GM18508 (cell line): ENCODE results near the gene ADORA3.

Experiments used
- ATAC-seq: cut with Tn5 transposase; IDR thresholded peaks from one replicate; pipeline ENCODE4 v1.9.1; 2021; ENCODE audit warnings: moderate number of reproducible peaks; ENCODE audit not compliant: insufficient read depth, unreplicated experiment

ADORA3 gene

DNA sequence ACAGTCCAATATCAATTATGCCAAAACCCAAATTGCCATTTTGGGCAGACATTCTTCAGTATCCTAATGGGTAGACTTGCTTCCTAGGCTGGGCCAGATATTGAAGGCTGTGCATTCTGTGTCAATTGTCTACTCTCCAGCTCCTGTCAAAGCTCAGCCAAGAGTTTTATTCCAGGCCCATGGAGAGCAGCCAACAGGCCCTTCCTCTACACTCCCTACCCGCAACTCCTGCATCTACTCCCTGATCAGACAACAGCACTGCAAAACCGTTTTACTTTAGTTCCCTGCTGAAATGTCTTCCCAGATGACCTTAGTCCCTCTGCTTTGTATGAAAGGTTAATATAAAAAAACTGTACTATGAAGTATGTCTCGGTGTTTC lies 6.6 kb upstream of the ADORA3 start:
- no peak for ATAC-seq

GRCh38 chr1:111507411-111508201 lies 4.2 kb upstream of the ADORA3 start:
- peak; percentile 34 for ATAC-seq

DNA sequence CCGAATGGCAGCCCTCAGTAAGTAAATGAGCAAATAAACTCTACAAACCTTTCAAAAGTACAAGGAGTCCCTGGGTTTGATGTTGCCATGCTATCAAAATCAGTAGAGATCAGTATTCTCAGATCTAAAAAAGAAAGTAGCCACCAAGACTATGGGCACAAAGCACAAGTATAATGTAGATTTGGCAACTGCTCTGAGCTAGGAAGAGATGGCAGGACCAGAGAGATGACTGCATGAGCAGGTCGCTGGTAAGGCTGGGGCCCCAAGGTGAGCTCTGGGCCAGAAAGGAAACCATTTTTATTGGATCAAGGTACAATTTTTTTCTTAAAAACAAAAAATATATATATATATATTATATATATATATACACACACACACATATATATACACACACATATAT lies 3.1 kb upstream of the ADORA3 start:
- ATAC-seq = no peak

- peak; percentile 31 for ATAC-seq
Observed at GRCh38 chr1:111505641-111506119, 2.2 kb upstream of the ADORA3 start.

- ATAC-seq = no peak
Observed at GRCh38 chr1:111504097-111504496, 664 bp upstream of the ADORA3 start.

DNA sequence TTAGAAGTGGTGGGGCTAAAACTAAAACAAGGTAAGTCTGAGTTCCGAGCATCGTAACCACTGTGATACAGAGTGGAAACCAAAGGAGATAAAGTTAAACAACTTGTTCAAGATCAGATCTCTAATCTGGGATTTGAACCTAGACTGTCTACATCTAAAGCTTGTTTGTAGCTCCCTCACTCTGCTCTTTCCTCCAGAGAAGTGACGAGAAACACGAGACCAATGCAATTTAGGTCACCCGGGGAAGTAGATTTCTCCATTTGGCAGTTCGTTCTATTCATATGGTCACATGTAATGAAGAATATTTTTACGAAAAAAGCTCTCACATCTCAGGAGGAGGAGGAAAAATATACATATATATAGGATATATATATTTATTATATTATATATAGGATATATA lies 1.8 kb downstream of the ADORA3 start:
- no peak for ATAC-seq

- ATAC-seq = no peak
Observed at GRCh38 chr1:111499026-111499785, 4.2 kb downstream of the ADORA3 start.

- no peak for ATAC-seq
Observed at GRCh38 chr1:111497592-111497991, 5.8 kb downstream of the ADORA3 start.

GRCh38 chr1:111496398-111496797 lies 7.0 kb downstream of the ADORA3 start:
- no peak for ATAC-seq

DNA sequence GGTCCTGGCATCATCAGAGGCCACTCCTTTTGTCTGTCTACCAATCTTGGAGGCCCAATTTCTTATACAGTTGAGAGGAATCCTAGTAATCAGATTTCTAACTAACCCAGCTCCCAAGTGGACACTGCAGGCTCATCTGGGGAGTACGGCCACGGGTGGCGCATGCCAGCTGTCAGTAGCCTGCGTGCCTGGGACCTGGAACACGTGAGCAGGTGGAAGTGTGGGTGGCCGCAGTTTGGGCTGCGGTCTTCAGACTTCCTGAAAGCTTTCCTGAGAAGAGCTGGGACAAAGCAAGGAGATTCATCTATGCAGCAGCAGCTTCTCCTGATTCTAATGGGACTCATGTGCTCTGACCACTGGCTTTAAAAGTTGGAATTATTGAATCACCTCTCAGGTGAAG lies 12.4 kb downstream of the ADORA3 start:
- no peak for ATAC-seq

DNA sequence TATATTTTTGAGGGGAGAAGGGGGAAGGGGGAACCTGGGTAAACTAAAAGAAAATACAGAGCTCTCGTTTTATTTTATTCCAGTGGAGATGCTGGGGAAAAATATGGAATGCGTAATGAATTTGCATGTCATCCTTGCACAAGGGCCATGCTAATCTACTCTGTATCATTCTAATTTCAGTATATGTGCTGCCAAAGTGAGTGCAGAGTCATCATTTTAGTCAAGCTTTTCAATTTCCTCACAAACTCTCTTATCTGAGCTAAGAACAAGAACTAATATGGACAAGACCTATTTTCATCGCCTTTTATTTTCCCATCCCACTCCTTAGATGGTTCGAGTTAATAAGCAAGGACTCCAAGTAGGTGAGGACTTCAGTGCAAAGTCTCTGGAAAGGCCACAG lies 13.2 kb downstream of the ADORA3 start:
- no peak for ATAC-seq

DNA sequence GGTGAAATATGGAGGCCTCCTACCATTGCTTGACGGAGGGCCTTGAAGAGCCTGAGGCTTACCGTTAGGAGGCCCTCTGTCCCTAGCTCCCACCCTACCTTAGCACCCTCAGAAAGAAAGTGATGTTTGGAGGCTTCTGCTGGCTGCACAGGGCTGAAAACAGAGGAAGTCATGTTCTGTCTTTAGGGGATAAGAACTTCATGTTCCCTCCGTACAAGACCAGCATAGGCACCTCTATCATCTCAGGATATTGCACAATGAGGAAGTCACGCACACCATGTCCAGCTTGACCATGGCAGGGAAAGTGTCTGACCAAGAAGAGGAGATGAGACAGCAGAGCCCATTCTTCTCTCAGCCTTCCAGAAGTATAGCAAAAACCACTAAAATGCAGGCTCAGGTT lies 13.8 kb downstream of the ADORA3 start:
- no peak for ATAC-seq

DNA sequence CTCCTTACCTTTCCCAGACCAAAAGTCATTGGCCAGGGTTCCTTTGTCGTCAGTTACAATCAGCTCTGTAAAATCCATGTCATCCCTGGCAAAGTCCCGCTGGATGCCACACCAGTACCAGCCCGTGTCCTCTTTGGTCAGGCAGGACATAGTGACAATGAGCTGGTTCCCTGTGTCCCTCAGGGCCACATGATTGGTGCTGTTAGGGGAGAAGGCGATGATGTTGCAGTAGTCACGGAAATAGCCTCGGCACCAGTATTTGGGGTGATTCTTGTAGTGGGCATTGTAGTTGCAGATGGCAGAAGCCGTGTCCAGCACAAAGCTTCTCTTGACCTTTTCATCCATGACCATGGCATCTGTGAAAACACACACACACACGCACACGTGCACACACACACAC lies 14.8 kb downstream of the ADORA3 start:
- ATAC-seq = no peak

GRCh38 chr1:111487133-111487532 lies 16.3 kb downstream of the ADORA3 start:
- ATAC-seq = no peak

DNA sequence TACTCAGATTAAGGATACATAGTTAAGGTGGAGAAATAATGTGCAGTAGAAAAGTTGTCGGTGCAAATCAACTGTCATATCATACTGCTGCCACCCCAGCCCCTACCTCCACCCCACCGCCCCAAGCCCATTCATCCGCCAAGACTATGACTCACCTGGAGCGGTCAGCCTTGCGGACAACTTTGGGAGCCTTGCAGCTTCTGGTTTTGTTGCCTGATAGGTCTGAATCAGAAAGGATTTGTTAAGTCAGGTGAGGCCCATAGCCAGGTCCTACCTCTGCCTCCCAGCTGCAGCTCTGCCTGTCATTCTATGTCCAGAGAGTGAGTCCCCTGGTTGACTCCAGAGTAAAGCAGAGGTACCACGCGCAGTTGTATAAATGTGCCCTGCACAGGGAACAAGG lies 17.0 kb downstream of the ADORA3 start:
- no peak for ATAC-seq

DNA sequence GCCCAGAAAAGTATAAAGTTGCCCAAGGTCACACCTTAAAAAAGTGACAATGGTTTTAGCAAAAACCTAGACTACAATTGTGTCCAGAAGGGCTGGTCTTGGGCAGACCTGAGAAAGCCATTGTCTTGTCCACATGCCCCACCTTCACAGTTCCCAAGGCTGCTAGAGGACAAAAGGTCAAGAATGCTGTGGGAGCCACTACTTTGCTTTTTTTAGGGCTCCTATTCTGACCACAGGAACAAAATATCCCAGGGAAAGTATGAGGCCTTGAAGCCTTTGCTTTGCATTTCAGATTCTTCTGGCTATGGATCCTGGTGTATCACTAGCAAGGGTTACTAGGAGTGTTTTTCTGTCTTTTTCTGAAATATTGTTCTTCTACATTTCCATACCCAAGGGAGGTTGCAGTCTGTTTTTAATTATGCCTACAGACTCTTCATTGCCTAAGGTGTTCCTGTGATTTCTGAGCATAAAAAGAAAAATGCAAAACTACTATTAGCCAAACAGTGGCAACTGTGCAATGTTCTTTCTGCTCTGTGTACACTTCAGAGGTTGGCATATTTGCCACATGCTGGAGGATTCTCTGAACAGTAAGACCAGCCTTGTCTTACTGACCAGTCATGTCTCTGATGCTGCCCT lies 18.9 kb downstream of the ADORA3 start:
- no peak for ATAC-seq

DNA sequence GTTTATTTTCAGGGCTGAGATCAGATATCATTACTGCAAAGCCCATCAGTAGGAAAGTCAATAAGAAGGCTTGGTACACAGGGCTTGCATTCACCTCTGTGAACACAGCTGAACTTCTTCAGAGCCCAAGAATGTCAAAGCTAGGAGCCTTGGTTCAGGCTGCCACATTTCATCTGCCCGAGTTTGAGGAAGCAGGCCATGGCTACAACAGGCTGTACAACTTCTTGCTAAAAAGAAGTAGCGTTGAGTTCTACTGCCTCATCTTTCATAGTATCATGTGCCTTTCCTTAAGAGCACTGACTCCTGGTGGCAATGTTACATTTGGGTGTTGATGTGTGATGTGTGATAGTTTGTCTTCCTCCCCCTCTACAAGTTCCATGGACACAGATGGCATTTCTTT lies 19.6 kb downstream of the ADORA3 start:
- ATAC-seq = no peak

- ATAC-seq = no peak
Observed at GRCh38 chr1:111483166-111483565, 20.3 kb downstream of the ADORA3 start.

DNA sequence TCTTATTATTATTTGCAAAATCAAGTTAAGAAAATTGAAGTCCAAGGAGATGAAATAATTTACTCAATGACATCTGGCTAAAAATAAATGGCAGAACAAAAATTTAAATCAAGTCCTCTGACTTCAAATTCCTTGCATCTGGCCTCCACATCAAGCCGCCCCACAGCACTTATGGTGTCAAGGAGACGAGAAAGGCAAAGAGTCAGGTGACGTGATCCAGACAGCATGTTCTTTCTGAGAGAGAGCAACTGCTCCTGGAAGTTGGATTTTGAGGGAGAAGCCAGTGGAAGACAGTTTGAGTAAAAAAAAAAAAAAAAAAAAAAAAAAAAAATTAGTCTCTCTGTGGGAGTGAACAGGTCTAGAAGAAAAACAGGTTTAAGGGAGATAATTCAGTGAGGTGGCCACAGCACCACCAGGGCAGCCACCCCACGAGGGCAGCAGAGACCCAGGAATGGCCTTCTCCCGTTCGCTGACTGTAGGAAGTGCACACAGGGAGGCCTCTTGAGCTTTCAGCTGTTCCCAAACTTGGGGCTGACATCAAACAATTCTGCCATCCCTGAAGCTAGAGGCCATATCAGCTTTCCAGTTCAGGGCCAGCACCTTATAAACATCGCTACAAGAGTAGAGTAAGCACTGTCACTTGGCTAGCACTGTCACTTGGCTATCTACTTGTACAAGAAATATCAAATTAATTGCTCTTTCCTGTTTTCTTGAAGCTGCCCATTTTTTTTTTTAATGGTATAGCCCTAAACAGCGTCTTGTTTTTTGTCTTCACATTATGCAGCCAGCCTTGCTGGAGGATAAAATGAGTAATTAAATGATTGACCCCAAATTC lies 21.8 kb downstream of the ADORA3 start:
- no peak for ATAC-seq

- ATAC-seq = no peak
Observed at GRCh38 chr1:111480674-111481073, 22.8 kb downstream of the ADORA3 start.
